Prostate gland (tissue), 2 donors: Measurements from ENCODE around the gene TMEM92. TPM values are rescaled to one million over a fixed set of nuclear protein-coding genes. Genes with fewer than 3 reads are reported as not detected.
"Not testable (repeated sequence)": the region's sequence is repeated elsewhere in the genome, so short reads cannot be mapped to it uniquely, and the experiment has no call there.

Experiments
- DNase-seq: peaks from one replicate; pipeline ENCODE4 v3.0.0-alpha.2; 2019; ENCODE audit warnings: low spot score
- H3K27ac ChIP-seq, 2 donors: fragments of 200-600 bp; sonication (generic); 2 replicates each; pipeline ENCODE4 v1.5.1; 2017 to 2019
- H3K27me3 ChIP-seq: fragments of 200-600 bp; sonication (generic); replicated peaks from 2 replicates; pipeline ENCODE4 v1.5.1; 2019; ENCODE audit not compliant: insufficient read depth
- H3K36me3 ChIP-seq, 2 donors: fragments of 200-600 bp; sonication (generic); 1 replicate in 1 of 2; 2 replicates in 1 of 2; pipeline versions ENCODE4 v1.5.1 to v1.8.1; 2017 to 2019
- H3K4me1 ChIP-seq: fragments of 200-600 bp; sonication (generic); replicated peaks from 2 replicates; pipeline ENCODE4 v1.5.1; 2019
- H3K4me3 ChIP-seq, 2 donors: fragments of 200-600 bp; sonication (generic); 2 replicates each; pipeline ENCODE4 v1.5.1; 2017 to 2019
- H3K9me3 ChIP-seq: fragments of 200-600 bp; sonication (generic); 2 replicates; pipeline ENCODE4 v1.5.1; 2017
- POLR2A ChIP-seq: fragments of 450-650 bp; IDR thresholded peaks from one replicate; pipeline ENCODE4 v1.6.1; 2016; ENCODE audit warnings: antibody characterized with exemption, mild to moderate bottlenecking
- POLR2AphosphoS5 ChIP-seq: sonication (generic); formaldehyde crosslinking; IDR thresholded peaks from one replicate; pipeline ENCODE4 v1.6.1; 2017; ENCODE audit warnings: antibody characterized with exemption
- WGBS: methylation state at CpG from one replicate; pipeline ENCODE4 v1.1.5; 2018; 5-methylcytosine and 5-hydroxymethylcytosine counted together
- intact Hi-C: fragments of 100-400 bp; cut with DNase I; formaldehyde crosslinking; loops from one replicate; pipeline ENCODE4 v1.14.2; 2022
- total RNA-seq, 2 donors: library from RNA; depleted of rRNA; stranded (reverse); fragments of >200 nt; gene quantifications; one replicate each; pipeline ENCODE4 v1.1.0, GENCODE V29; 2016
- TF ChIP-seq, protein P1 (sequence below), 4 experiments: fragments of 200-600 bp in 2 of 4; fragments of 450-650 bp in 2 of 4; sonication (generic) in 2 of 4; IDR thresholded peaks; 1 replicate in 3 of 4; 2 replicates in 1 of 4; pipeline ENCODE4 v1.5.1; 2016 to 2019; ENCODE audit warnings: antibody characterized with exemption in 4 of 4, mild to moderate bottlenecking in 2 of 4, moderate library complexity in 2 of 4

Gene TMEM92
- total RNA-seq, 2 donors from 2014 or later, result 0.91 to 0.96 TPM

DNA sequence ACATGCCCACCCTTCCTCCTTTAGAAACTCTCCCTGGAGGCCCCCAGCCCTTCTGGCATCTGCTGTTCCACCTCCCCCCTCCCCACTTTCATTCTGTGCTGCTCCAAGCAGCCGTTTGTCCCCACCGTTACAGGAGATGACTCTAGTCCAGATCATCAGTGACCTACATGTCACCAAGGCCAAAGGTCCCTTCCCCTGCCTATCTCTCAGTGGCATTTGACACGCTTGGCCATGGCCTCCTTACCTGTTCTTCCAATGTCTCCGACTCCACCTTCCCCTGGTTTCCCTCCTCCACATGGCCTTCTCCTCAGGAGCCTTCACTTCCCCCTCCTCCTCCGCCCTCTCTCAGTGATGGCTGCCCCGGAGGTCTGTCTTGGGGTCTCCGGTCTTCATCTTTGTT is 9.4 kb downstream of the TMEM92 start:
- TF ChIP-seq, protein P1, sequence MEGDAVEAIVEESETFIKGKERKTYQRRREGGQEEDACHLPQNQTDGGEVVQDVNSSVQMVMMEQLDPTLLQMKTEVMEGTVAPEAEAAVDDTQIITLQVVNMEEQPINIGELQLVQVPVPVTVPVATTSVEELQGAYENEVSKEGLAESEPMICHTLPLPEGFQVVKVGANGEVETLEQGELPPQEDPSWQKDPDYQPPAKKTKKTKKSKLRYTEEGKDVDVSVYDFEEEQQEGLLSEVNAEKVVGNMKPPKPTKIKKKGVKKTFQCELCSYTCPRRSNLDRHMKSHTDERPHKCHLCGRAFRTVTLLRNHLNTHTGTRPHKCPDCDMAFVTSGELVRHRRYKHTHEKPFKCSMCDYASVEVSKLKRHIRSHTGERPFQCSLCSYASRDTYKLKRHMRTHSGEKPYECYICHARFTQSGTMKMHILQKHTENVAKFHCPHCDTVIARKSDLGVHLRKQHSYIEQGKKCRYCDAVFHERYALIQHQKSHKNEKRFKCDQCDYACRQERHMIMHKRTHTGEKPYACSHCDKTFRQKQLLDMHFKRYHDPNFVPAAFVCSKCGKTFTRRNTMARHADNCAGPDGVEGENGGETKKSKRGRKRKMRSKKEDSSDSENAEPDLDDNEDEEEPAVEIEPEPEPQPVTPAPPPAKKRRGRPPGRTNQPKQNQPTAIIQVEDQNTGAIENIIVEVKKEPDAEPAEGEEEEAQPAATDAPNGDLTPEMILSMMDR (IDR thresholded peaks at IDR 0.05), result no peak
- TF ChIP-seq POLR2A, result no peak
- no peak for TF ChIP-seq POLR2AphosphoS5
- no peaks in the 10 kb centered on the region for H3K36me3 ChIP-seq
- no peak overlapping the region for H3K4me3 ChIP-seq
- DNase-seq, result no peak
- no peak overlapping the region for H3K27ac ChIP-seq
- H3K9me3 ChIP-seq, result no peaks in the 10 kb centered on the region
- no peaks in the 10 kb centered on the region for H3K27me3 ChIP-seq
- H3K4me1 ChIP-seq, result no peaks in the 10 kb centered on the region
- 83% methylated on average over 7 of the region's 7 CpGs for WGBS
- intact Hi-C loops, result no loop called here

DNA sequence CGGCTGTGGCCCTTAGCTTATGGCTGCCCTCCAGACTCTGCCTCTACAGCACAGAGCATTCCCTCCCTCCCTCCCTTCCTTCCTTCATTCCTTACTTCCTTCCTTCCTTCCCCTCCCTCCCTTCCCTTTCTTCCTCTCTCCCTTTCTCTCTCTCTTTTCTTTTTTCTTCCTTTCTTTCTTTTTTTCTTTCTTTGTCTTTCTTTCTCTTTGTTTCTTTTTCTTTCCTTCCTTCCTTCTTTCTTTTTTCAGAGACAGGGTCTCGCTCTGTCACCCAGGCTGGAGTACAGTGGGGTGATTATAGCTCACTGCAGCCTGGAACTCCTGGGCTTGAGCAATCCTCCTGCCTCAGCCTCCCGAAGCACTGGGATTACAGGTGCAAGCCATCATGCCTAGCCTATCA is 11.7 kb downstream of the TMEM92 start:
- Histone ChIP-seq H3K9me3 (no peaks in the 10 kb centered on the region), H3K4me3 (no peak overlapping the region), H3K27me3 (no peaks in the 10 kb centered on the region), H3K36me3 (no peaks in the 10 kb centered on the region), H3K27ac (no peak overlapping the region), H3K4me1 (no peaks in the 10 kb centered on the region)
- DNase-seq, result no peak
- 70% methylated on average over 3 of the region's 3 CpGs for WGBS
- TF ChIP-seq POLR2A (no peak), POLR2AphosphoS5 (no peak)
- TF ChIP-seq, protein P1 (IDR thresholded peaks at IDR 0.05), result no peak
- intact Hi-C loops, result no loop called here

DNA sequence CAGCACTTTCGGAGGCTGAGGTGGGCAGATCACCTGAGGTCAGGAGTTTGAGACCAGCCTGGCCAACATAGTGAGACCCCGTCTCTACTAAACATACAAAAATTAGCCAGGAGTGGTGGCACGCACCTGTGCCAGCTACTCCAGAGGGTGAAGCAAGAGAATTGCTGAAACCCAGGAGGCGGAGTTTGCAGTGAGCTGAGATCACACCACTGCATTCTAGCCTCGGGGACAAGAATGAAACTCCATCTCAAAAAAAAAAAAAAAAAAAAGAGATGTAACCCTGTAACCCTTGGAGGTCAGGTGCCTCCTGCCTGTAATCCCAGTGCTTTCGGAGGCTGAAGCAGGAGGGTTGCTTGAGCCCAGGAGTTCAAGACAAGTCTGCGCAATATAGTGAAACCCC is 13.0 kb downstream of the TMEM92 start:
- H3K27ac ChIP-seq, result not testable (repeated sequence)

DNA sequence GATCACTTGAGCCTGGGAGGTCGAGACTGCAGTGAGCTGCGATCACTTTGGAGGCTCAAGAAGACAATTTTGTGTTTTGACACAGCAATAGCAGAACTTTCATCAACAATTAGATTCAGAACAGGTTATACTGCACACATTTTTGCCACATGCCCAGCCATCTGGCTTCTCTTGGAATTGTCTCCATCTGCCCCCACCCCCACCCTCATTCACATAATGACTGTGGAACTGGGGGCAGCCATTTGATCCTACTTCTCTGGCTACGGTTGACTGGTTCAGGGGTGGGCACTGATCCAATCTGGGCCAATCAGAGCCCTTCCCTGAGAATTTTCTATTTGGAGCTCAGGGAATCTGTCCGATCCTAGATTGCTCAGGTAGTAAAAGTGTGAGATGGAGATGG is 14.0 kb downstream of the TMEM92 start:
- Histone ChIP-seq H3K27me3 (no peaks in the 10 kb centered on the region), H3K36me3 (no peaks in the 10 kb centered on the region), H3K4me3 (no peak overlapping the region), H3K9me3 (no peaks in the 10 kb centered on the region), H3K27ac (peak overlapping the region; percentile 79 to 84), H3K4me1 (no peaks in the 10 kb centered on the region)
- no peak for DNase-seq
- WGBS, result 85% methylated on average over 4 of the region's 4 CpGs
- no peak for TF ChIP-seq POLR2A
- no peak for TF ChIP-seq POLR2AphosphoS5
- TF ChIP-seq, protein P1 (IDR thresholded peaks at IDR 0.05), result no peak
- intact Hi-C loops, result no loop called here

More for the DNA sequence above, 13.0 kb downstream of the TMEM92 start:
- H3K4me1 ChIP-seq, H3K36me3 ChIP-seq, H3K9me3 ChIP-seq, DNase-seq, H3K4me3 ChIP-seq, intact Hi-C loops, H3K27me3 ChIP-seq: not testable (repeated sequence)
- 80% methylated on average over 7 of the region's 7 CpGs for WGBS

DNA sequence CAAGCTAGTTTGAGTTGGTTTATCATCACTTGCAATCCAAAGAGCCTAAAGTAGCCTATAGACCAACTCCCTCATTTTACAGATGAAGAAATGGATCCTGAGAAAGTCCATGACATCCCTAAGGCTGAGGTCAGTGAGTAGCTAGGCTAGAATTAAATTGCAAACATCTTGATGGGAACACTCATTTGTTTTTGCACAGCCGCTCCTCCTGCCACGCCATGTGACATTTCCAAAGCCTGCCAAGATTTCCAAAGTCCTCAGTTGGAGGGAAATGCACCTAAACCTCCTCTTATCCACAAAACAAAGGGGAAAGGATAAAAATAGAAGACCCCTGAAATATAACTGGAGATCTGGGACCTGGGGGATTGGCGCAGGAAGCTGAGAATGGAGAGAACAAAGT is 15.0 kb downstream of the TMEM92 start:
- no peak for DNase-seq
- intact Hi-C loops, result no loop called here
- H3K9me3 ChIP-seq, result no peaks in the 10 kb centered on the region
- WGBS, result 83% methylated on average over 3 of the region's 3 CpGs
- H3K36me3 ChIP-seq, result no peaks in the 10 kb centered on the region
- peak overlapping the region; percentile 79 to 84 for H3K27ac ChIP-seq
- no peak overlapping the region for H3K4me3 ChIP-seq
- H3K27me3 ChIP-seq, result no peaks in the 10 kb centered on the region
- H3K4me1 ChIP-seq, result no peaks in the 10 kb centered on the region
- TF ChIP-seq POLR2A (no peak), POLR2AphosphoS5 (no peak)
- TF ChIP-seq, protein P1 (IDR thresholded peaks at IDR 0.05), result no peak
